Measurements from ENCODE around the gene RPS25. TPM values are rescaled to one million over a fixed set of nuclear protein-coding genes. Genes with fewer than 3 reads are reported as not detected.

Gene RPS25
- total and polyA plus RNA-seq, 12 donors, result 743 to 1,607 (median 838) TPM

GRCh38 chr11:119025099-119025473 is 6.9 kb upstream of the RPS25 start:
- no peak for ATAC-seq
- no peak for TF ChIP-seq CTCF (IDR thresholded peaks at IDR 0.05)
- Histone ChIP-seq H3K36me3 (peaks cover 0 to 79% (median 25%) of the 10 kb centered on the region in 9 donors), H3K27ac (peak overlapping the region in 9 of 10 donors; percentile 27 to 87 (median 57)), H3K4me3 (peak overlapping the region in 2 of 10 donors; percentile 12 to 15), H3K4me1 (peaks cover 12 to 58% (median 45%) of the 10 kb centered on the region in 9 donors), H3K9me3 (no peaks in the 10 kb centered on the region), H3K27me3 (no peaks in the 10 kb centered on the region)
- 73 to 80% methylated on average over 5 of the region's 5 CpGs for WGBS, 2 donors
- no peak for DNase-seq
- intact Hi-C loops (cut with DNase I), result no loop called here

GRCh38 chr11:119024430-119025098 is 6.4 kb upstream of the RPS25 start:
- no peak for TF ChIP-seq CTCF (IDR thresholded peaks at IDR 0.05)
- WGBS, 2 donors, result 53 to 57% methylated on average over 15 of the region's 15 CpGs
- no peaks in the 10 kb centered on the region for H3K9me3 ChIP-seq
- peaks cover 0 to 81% (median 25%) of the 10 kb centered on the region in 9 donors for H3K36me3 ChIP-seq
- peak overlapping the region in 9 of 10 donors; percentile 27 to 87 (median 57) for H3K27ac ChIP-seq
- peak in 1 of 2 donors; percentile 32 for DNase-seq
- intact Hi-C loops (cut with DNase I), result no loop called here
- peaks cover 9 to 58% (median 45%) of the 10 kb centered on the region in 9 donors for H3K4me1 ChIP-seq
- peak overlapping the region in 3 of 10 donors; percentile 5 to 15 (median 12) for H3K4me3 ChIP-seq
- peak in 6 of 8 donors; percentile 13 to 42 (median 26) for ATAC-seq
- no peaks in the 10 kb centered on the region for H3K27me3 ChIP-seq

GRCh38 chr11:119023741-119024140 is 5.6 kb upstream of the RPS25 start:
- H3K27ac ChIP-seq, result peak overlapping the region in 3 of 10 donors; percentile 55 to 87 (median 61)

GRCh38 chr11:119021631-119022030 is 3.5 kb upstream of the RPS25 start:
- 90 to 96% methylated on average over 5 of the region's 5 CpGs for WGBS, 2 donors
- no peaks in the 10 kb centered on the region for H3K27me3 ChIP-seq
- peaks cover 0 to 74% (median 25%) of the 10 kb centered on the region in 9 donors for H3K36me3 ChIP-seq
- H3K4me3 ChIP-seq, result no peak overlapping the region
- H3K4me1 ChIP-seq, result peaks cover 8 to 59% (median 51%) of the 10 kb centered on the region in 9 donors
- TF ChIP-seq CTCF (IDR thresholded peaks at IDR 0.05), result no peak
- no peaks in the 10 kb centered on the region for H3K9me3 ChIP-seq
- no peak for DNase-seq
- intact Hi-C loops (cut with DNase I), result no loop called here
- H3K27ac ChIP-seq, result no peak overlapping the region
- no peak for ATAC-seq

More at GRCh38 chr11:119023741-119024140, 5.6 kb upstream of the RPS25 start:
- Histone ChIP-seq H3K4me1 (peaks cover 5 to 53% (median 40%) of the 10 kb centered on the region in 9 donors), H3K4me3 (no peak overlapping the region), H3K27me3 (no peaks in the 10 kb centered on the region), H3K36me3 (peaks cover 0 to 81% (median 25%) of the 10 kb centered on the region in 9 donors), H3K9me3 (no peaks in the 10 kb centered on the region)
- ATAC-seq, result no peak
- intact Hi-C loops (cut with DNase I), result no loop called here
- no peak for TF ChIP-seq CTCF (IDR thresholded peaks at IDR 0.05)
- DNase-seq, result no peak

Data from heart right ventricle (tissue), 16 donors.